ENCODE data around the gene ATOH8.

GRCh38 chr2:85731606-85732005, 22.2 kb upstream of the ATOH8 start:
- TF ChIP-seq TAF1 (IDR thresholded peaks at IDR 0.05; ENCODE audit: borderline replicate concordance, low read depth, low read length) (no peak), NRF1 (IDR thresholded peaks at IDR 0.05; ENCODE audit: low read depth, low read length) (no peak), CTCF (IDR thresholded peaks at IDR 0.05) (no peak), CHD2 (IDR thresholded peaks at IDR 0.05; ENCODE audit: low read length, partially characterized antibody) (no peak), TEAD4 (IDR thresholded peaks at IDR 0.05; ENCODE audit: borderline replicate concordance, insufficient read depth) (no peak), FOXM1 (IDR thresholded peaks at IDR 0.05; ENCODE audit: low read depth) (no peak), ZBTB33 (IDR thresholded peaks at IDR 0.05; ENCODE audit: borderline replicate concordance, low read depth) (no peak), POLR2AphosphoS5 (IDR thresholded peaks at IDR 0.05; ENCODE audit: low read depth, low read length) (no peak)

Data from SK-N-SH (cell line).